Measurements from ENCODE around the gene SNX21.

DNA sequence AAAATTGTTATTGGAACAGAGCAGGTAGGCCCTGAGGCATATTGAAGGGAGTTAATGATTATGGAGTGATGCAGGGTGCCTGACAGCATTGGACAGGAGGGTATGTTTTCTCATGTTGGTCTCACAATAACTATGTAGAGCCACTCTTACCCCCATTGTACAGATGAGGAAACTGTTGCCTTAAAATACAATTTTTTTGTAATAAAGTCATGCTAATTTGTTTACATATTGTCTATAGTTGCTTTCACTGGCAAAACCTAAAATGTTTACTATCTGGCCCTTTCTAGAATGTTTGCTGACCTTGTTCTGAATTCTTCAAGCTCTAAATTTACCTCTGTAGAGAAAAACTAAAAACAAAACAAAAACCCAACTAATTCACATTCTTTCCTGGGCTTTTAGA lies 17.9 kb downstream of the SNX21 start:
- TF ChIP-seq, protein P1, sequence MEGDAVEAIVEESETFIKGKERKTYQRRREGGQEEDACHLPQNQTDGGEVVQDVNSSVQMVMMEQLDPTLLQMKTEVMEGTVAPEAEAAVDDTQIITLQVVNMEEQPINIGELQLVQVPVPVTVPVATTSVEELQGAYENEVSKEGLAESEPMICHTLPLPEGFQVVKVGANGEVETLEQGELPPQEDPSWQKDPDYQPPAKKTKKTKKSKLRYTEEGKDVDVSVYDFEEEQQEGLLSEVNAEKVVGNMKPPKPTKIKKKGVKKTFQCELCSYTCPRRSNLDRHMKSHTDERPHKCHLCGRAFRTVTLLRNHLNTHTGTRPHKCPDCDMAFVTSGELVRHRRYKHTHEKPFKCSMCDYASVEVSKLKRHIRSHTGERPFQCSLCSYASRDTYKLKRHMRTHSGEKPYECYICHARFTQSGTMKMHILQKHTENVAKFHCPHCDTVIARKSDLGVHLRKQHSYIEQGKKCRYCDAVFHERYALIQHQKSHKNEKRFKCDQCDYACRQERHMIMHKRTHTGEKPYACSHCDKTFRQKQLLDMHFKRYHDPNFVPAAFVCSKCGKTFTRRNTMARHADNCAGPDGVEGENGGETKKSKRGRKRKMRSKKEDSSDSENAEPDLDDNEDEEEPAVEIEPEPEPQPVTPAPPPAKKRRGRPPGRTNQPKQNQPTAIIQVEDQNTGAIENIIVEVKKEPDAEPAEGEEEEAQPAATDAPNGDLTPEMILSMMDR (IDR thresholded peaks at IDR 0.05), result no peak
- no peak for TF ChIP-seq EP300 (IDR thresholded peaks at IDR 0.05)
